DND-41 (cell line): ENCODE results near the gene AMER1.

Experiments
- CTCF ChIP-seq: IDR thresholded peaks from 2 replicates; pipeline ENCODE4 v1.5.1; 2012; ENCODE audit warnings: borderline replicate concordance, low read length, moderate library complexity, mild to moderate bottlenecking; ENCODE audit not compliant: poor library complexity, severe bottlenecking; ENCODE audit errors: extremely low read depth
- EZH2 ChIP-seq: IDR thresholded peaks from 3 replicates; pipeline ENCODE4 v1.6.1; 2012; ENCODE audit warnings: borderline replicate concordance, low read depth, mild to moderate bottlenecking, moderate library complexity, low read length, inconsistent platforms; ENCODE audit not compliant: severe bottlenecking

GRCh38 chrX:64195862-64196261 is 9.6 kb downstream of the AMER1 start:
- TF ChIP-seq CTCF (no peak), EZH2 (no peak)
